Measurements from ENCODE around the gene MED27.
"Not testable (repeated sequence)": the region's sequence is repeated elsewhere in the genome, so short reads cannot be mapped to it uniquely, and the experiment has no call there.

Gene MED27

DNA sequence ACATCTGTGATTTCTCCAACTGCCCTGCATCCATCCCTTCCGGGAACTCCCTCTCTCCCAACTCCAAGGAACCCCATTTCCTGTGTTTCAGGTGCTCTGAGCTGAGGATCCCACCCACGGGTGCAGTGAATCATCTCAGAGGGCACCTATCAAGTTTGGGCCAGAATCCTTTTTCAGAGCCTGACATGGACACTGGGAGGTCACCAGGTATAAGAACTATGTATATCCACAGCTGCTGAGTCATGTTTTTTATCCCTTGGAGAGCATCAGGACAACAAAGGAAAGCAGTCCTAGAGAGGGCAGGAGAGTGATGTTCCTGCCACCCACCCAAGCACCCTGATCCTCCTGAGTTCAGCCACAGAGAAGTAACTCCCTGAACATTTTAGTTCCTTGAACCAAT is 3.8 kb downstream of the MED27 start:
- no peak for DNase-seq (ENCODE audit: low spot score)

- DNase-seq (ENCODE audit: low spot score), result no peak
These were observed 4.9 kb downstream of the MED27 start for GRCh38 chr9:132074736-132075135.

DNA sequence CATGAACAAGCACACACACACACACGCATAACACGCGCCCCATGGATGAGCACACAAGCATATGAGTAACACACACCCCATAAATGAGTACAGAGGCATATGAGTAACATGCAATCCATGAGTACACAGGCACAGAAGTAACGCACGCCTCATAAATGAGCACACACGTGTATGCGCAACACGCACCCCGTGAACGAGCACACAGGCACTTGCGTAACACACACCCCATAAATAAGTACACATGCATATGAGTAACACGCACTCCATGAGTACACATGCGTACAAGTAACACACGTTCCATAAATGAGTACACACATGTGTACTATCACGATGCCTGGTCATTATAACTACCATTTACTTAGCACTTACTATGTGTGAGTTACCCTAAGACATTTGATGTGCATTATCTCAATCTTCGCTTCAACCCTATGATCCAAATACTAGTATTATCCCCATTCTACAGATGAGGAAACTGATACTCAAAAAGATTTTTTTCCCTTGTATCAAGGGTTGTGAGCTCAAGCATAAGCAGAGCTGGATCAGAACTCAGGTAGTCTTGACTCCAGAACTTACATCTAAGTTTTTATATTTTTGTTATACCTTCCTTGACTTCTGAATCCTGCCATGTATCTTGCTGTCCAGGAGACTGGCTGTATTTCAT is 7.7 kb downstream of the MED27 start:
- no peak for DNase-seq (ENCODE audit: low spot score)

DNA sequence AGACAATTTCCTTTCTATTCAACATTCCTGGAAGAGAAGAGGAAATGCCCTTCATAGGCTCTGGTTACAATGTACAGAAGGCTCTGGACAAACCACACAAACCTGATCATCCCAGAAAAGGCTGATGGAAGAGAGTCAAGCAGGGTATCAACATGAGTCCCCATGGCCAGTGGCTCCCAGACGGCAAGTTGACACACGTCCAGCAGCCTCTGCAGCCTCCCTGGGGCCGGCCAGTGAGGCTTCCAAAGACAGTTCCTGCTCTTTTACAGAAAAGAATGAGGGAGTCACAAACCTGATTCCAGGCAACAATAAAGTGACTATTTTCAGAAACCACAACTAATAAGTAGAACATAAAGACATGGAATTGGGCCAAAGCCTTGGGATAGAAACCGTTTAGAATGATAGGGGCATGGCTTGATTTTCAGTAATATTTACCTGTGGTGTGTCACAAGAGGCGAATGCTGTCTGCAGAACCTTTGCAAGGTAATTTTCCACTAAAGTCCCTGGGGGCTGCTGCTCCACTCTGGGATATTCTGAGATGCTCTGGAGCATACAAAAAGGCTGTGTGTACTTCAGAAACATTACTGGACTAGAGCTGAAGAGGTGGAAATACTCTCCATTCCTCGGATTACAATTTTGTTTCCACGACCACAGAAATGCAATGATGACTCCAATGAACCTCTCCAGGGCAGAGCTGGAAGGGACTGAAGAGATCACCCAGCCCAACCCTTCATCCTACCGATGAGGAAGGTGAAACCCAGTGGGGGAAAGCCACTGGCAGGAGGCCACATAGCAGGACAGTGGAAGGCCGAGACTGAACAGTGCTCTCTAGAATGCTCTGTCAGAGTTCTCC is 10.4 kb downstream of the MED27 start:
- DNase-seq (ENCODE audit: low spot score), result peak; percentile 27

GRCh38 chr9:132068605-132069004 is 11.1 kb downstream of the MED27 start:
- no peak for DNase-seq (ENCODE audit: low spot score)

GRCh38 chr9:132066511-132066910 is 13.2 kb downstream of the MED27 start:
- no peak for DNase-seq (ENCODE audit: low spot score)

- no peak for DNase-seq (ENCODE audit: low spot score)
These were observed 13.6 kb downstream of the MED27 start for GRCh38 chr9:132066057-132066456.

GRCh38 chr9:132063281-132063680 is 16.4 kb downstream of the MED27 start:
- no peak for DNase-seq (ENCODE audit: low spot score)

DNA sequence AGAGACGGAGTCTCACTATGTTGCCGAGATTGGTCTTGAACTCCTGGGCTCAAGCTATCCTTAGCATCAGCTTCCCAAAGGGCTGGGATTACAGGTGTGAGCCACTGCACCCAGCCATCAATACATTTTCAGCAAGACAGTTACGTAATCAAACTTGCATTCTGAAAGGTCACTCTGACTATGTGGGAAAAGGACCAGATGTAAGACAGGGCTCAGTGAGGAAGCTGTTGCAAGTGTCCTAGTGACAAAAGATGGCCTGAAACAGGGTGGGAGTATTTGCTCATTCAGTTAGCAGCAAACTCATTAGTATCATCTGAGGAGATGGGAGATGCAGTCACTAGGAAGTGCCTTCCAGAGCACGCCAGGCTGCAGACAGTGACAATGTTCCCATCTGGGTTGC is 16.9 kb downstream of the MED27 start:
- no peak for DNase-seq (ENCODE audit: low spot score)

DNA sequence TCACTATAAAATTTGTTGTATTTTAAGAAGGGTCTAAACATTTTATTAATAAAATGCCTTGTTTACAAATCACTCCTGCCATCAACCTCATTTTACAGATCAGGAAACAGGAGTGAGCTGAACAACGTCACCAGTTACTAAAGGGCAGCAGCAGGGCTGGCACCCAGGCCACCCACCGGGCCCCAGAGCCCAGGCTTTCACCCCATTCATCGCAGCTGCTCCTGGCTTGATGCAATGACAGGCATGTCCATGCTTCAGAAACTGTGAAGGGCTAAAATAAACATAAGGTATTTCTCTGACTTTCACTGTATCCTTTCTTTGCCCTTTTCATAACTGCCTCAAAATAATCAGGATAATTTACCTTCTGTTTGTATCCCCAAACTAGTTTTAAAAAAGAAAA is 18.1 kb downstream of the MED27 start:
- no peak for DNase-seq (ENCODE audit: low spot score)

- DNase-seq (ENCODE audit: low spot score), result no peak
These were observed 20.3 kb downstream of the MED27 start for GRCh38 chr9:132059361-132059760.

DNA sequence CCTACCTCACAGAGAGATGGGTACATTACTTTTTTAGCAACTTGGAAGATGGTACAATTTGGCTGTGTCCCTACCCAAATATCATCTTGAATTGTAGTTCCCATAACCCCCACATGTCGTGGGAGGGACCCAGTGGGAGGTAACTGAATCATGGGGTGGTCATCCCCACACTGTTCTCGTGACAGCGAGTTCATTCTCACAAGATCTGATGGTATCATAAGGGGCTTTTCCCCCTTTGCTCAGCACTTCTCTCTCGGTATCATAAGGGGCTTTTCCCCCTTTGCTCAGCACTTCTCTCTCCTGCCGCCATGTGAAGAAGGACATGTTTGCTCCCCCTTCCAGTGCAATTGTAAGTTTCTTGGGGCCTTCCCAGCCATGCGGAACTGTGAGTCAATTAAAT is 21.4 kb downstream of the MED27 start:
- DNase-seq (ENCODE audit: low spot score), result not testable (repeated sequence)

DNA sequence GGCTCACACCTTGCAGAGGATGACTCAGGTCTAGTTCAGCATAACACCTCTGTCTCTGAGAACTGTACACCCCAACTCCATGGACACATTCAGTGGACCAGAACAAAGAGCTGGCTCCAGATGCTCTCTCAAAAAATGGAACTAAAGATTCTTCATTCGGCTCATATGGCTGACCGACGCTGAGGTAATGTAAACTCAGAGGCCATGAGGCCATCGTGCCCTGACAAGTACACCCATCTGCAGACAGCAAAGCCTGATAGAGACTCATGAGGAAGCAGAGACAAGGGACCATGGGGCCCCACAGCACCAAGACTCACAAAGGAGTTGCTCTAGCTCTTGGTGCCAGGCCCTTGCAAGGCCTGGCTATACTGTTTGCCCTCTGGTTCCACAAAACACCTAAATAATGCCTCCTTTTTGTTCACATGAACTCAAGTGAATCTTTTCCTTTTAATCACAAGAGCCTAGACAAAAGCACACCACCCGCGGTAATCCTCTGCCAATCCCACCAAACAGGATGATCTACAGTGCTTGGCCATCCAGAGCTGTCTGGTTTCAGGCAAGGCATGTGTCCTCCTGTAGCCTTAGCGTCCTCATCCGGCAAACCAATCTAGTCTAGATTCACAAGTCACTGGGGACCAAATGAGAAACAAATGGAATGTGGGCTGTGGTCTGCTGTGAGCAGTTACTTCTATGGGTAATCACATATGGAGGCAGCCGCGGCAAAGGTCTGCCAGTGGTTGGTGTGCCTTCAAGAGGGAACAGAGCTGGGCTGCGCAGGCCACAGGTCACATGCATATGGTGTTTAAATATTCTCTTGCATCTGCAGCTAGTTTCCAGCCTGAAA is 22.7 kb downstream of the MED27 start:
- no peak for DNase-seq (ENCODE audit: low spot score)

DNA sequence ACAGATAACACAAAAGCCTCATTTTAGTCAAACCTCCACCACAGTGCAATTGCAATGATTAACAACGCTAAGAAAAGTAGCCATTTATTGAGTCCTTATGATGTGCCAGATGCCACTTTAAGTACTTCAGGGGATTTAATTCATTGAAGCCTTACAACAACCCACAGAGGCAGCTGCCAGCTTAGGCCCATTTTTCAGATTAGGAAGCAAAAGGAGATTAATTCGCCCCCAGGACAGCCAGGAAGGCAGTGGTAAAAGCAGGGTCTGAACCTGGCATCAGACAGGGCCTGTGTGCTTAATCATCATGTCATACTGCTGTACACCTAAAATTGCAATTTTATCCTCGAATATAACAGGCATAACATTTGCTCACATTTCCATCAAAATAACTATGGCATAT is 23.9 kb downstream of the MED27 start:
- DNase-seq (ENCODE audit: low spot score), result no peak

- no peak for DNase-seq (ENCODE audit: low spot score)
These were observed 25.6 kb downstream of the MED27 start for GRCh38 chr9:132054024-132054423.

DNA sequence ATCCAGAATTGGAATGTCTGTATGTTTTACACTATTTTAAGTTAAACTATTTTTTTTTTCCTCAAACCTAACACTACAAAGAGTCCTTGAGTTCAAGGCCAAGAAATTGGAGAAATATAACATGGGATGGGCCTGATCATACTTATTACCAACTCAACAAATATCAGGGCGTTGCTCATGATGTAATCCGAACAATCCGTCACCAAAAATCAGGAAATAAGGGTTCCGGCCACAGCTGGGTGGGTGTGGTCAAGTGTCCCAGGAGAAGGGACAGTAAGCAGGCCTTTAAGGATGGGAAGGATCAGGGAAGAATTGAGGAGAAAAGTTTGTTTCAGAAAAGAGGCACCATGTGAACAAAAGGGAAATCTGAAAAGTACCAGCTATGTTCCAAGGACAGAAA is 29.8 kb downstream of the MED27 start:
- no peak for DNase-seq (ENCODE audit: low spot score)

DNA sequence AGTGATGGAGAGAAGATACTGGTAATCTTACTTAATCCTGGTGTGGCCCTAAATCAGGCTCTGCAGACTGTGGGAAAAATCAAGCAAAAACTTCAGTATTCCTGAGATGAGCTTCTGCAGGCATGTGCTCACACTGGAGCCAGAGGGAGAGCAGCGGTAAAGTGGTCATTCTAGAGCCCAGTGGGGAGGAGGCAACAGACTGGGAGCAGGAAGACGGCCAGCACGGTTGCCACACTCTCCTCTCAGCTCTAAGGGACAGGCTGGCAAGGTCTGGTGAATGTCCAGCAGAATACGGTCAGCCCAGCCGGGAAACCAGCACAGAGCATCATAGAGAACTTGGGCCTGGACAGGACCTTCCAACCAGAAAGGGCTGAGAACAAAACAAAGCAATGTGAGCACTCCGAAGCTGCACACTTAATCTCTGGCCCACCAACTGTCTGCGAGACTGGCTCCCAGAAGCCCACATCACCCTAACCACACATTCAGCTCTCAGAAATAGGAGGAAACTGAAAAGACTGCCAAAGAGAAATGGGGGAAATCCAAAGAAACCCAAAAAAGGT is 30.3 kb downstream of the MED27 start:
- DNase-seq (ENCODE audit: low spot score), result no peak

DNA sequence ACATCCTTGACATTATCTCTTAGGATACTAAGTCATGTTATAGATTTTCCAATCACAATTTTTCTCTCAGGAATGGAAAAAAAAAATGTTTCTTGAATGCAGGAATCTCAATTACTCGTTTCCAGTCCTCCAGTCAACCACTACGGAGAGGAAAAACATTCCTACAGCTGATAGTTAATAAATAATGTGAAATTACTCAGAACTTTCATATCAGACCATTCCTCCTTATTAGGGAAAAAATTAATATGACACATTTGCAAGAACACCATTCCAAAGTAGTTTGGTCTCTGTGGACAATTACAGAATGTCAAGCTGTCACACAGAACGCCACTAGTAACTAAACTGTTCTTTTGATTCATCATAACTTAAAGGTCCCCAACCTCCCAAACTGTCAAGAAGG is 31.5 kb downstream of the MED27 start:
- DNase-seq (ENCODE audit: low spot score), result no peak

DNA sequence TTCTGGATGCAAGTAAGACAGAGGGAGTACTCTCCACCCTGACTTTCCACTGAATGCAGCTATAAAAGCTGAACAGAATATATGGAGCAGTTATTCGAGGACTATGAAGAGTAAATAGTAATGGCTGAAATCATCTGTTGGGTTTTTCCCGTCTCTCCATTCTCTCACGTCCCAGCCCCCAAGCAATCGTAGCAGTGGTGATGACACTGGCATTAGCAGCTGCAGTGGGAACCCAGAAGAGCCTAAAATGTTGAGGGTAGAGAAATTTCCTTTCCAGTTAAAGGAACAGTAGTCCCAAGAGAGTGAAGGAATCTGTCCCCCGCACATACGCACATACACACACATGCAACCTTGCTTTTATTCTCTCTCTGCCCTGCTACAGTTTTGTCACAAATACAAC is 33.2 kb downstream of the MED27 start:
- DNase-seq (ENCODE audit: low spot score), result no peak

GRCh38 chr9:132044176-132044875 is 35.3 kb downstream of the MED27 start:
- DNase-seq (ENCODE audit: low spot score), result no peak

DNA sequence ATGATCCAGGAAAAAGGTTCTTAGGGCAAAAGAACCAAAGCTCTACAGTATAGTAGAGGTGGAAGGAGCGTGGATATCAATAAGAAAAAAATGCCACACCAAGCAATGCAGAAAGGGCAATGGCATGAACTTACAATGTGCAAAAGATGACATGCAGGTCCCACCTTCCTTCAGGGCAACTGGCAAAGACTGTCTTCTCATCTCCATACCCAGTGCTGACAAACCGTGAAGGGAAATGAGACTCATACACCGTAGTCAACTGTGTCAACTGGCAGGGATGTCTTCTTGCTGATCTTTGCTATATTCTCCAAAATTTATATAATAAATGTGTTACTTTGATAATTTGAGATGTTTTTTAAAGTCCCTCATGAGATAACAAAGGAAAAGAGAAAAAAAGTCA is 36.0 kb downstream of the MED27 start:
- no peak for DNase-seq (ENCODE audit: low spot score)

DNA sequence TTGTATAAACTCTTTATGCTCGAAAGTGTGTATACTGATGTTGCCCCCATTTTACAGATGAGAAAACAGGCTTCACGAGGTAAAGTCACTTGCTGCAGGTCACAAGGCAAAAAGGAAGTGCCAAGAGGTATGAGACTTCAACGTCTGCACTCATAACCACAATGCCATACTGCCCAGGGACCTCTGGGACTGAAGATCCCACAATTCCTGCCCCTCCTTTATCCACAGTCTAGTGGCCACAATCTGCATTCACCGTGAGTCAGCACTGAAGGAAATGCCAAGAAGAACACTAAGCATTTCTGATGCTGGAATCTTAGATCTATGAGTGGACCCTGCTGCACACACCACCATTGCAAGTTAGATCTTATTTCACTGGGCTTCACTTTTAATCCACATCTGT is 37.3 kb downstream of the MED27 start:
- DNase-seq (ENCODE audit: low spot score), result peak; percentile 42

All from SW480 (cell line).